GM10248 (cell line): Measurements from ENCODE around the gene KIF5A.

Source experiments
- CTCF ChIA-PET: fragments of 300-600 bp; sonication (Branson Sonifier 250); formaldehyde crosslinking; extraction: SDS; loops from one replicate; lab custom pipeline; 2021; ENCODE audit warnings: antibody characterized with exemption; lab: Yijun Ruan, JAX
- POLR2A ChIA-PET: fragments of 350-650 bp; sonication (Branson Sonifier 250); formaldehyde crosslinking; extraction: SDS; loops from one replicate; lab custom pipeline; 2020; ENCODE audit warnings: antibody characterized with exemption; lab: Yijun Ruan, JAX
- DNase-seq: peaks from one replicate; pipeline ENCODE4 v3.0.0; 2012; ENCODE audit errors: extremely low spot score
- CTCF ChIP-seq: IDR thresholded peaks from 2 replicates; pipeline ENCODE4 v1.5.1; 2012; ENCODE audit warnings: mild to moderate bottlenecking, low read depth; ENCODE audit errors: extremely low read depth, missing control alignments, control extremely low read depth

Gene KIF5A

GRCh38 chr12:57548488-57548887 lies 1.4 kb upstream of the KIF5A start:
- no peak for DNase-seq
- ChIA-PET CTCF (no interaction called here), POLR2A (interaction anchor here (1.0 kb wide), 1 partner anchor 28 kb away, joined by 3 read pairs; the partner anchor contains the start of gene DDIT3)
- no peak for TF ChIP-seq CTCF

- TF ChIP-seq CTCF, result no peak
- ChIA-PET CTCF (no interaction called here), POLR2A (no interaction called here)
- DNase-seq, result no peak
These were observed 488 bp upstream of the KIF5A start for GRCh38 chr12:57549203-57549908.

GRCh38 chr12:57550641-57551549 lies 1.1 kb downstream of the KIF5A start:
- CTCF ChIA-PET, result no interaction called here
- POLR2A ChIA-PET, result no interaction called here
- TF ChIP-seq CTCF, result no peak
- DNase-seq, result no peak

GRCh38 chr12:57551637-57552305 lies 1.9 kb downstream of the KIF5A start:
- DNase-seq, result no peak
- ChIA-PET POLR2A (no interaction called here), CTCF (interaction anchor here (4.1 kb wide), 1 partner anchor 32 kb away, joined by 27 read pairs; no protein-coding TSS in a partner anchor)
- TF ChIP-seq CTCF, result no peak

GRCh38 chr12:57552306-57552651 lies 2.4 kb downstream of the KIF5A start:
- POLR2A ChIA-PET, result no interaction called here
- TF ChIP-seq CTCF, result no peak
- DNase-seq, result no peak
- CTCF ChIA-PET, result interaction anchor here (0.7 to 4.1 kb wide), 4 partner anchors 19 to 81 kb away, joined by 3 to 27 read pairs (median 4); partner anchors contain the start of gene B4GALNT1

GRCh38 chr12:57552835-57553313 lies 3.0 kb downstream of the KIF5A start:
- CTCF ChIA-PET, result interaction anchor here (0.7 to 4.1 kb wide), 4 partner anchors 18 to 80 kb away, joined by 3 to 27 read pairs (median 4); partner anchors contain the start of gene B4GALNT1
- POLR2A ChIA-PET, result no interaction called here
- DNase-seq, result no peak
- no peak for TF ChIP-seq CTCF
